ENCODE measurements around the gene SLC30A3.

Gene SLC30A3

DNA sequence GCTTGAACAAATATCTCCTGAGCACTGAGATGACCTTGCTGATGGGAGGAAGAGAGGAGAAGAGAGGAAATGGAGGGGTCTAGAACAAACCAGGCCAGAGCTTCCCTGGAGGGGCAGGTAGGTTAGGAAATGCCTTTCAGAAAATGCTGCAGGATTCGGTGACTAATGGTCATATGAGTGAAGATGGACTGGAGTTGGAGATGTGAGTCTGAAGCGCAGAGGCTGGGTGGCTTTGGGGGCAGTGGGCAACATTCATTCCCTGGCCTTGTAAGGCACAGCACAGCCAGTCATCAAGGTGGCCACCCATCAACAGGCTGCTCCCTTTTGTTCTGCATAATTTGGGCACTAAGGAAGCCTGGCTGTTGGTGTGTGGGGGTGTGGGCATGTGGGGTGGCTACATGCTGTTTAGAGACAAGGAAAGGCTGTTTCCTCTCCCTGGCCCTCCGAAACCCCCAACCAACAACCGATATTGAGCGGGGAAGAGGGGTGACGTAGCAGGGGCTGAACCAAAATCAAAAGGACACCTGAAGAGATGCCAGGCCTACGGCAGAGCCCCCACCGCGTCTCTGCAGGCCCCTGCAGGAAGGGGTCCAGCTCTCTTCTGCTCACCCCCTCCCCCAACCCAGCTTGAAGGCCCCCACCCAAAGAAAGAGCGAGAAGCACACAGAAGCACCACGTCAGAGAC lies 1.5 kb downstream of the SLC30A3 start:
- TF ChIP-seq, protein P1, sequence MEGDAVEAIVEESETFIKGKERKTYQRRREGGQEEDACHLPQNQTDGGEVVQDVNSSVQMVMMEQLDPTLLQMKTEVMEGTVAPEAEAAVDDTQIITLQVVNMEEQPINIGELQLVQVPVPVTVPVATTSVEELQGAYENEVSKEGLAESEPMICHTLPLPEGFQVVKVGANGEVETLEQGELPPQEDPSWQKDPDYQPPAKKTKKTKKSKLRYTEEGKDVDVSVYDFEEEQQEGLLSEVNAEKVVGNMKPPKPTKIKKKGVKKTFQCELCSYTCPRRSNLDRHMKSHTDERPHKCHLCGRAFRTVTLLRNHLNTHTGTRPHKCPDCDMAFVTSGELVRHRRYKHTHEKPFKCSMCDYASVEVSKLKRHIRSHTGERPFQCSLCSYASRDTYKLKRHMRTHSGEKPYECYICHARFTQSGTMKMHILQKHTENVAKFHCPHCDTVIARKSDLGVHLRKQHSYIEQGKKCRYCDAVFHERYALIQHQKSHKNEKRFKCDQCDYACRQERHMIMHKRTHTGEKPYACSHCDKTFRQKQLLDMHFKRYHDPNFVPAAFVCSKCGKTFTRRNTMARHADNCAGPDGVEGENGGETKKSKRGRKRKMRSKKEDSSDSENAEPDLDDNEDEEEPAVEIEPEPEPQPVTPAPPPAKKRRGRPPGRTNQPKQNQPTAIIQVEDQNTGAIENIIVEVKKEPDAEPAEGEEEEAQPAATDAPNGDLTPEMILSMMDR (conservative IDR thresholded peaks at IDR 0.05; ENCODE audit: control insufficient read depth, insufficient read depth, low read depth, low read length) = no peak
- H3K4me3 ChIP-seq (ENCODE audit: control insufficient read depth, low read depth, low read length) = no peak overlapping the region
- DNase-seq (ENCODE audit: low read depth) = no peak

DNA sequence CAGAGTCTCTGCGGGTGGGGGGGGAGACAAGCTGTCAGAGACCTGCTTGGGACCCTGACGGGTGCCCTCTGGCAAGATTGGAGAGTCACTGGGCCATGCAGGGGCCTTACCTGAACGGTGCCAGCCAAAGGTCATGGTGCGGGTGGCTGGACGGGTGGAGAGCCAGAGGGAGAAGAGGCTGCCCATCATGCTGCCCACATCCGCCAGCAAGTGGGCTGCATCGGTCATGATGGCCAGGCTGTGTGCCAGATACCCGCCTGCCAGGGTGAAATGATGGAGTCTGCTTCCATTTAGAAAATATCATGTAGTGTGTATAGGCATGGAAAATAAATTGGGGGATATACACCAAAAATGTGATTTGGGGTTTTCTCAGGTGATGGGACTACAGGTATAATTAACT lies 4.8 kb downstream of the SLC30A3 start:
- TF ChIP-seq, protein P1 (conservative IDR thresholded peaks at IDR 0.05; ENCODE audit: control insufficient read depth, insufficient read depth, low read depth, low read length) = no peak
- H3K4me3 ChIP-seq (ENCODE audit: control insufficient read depth, low read depth, low read length) = no peak overlapping the region
- no peak for DNase-seq (ENCODE audit: low read depth)

DNA sequence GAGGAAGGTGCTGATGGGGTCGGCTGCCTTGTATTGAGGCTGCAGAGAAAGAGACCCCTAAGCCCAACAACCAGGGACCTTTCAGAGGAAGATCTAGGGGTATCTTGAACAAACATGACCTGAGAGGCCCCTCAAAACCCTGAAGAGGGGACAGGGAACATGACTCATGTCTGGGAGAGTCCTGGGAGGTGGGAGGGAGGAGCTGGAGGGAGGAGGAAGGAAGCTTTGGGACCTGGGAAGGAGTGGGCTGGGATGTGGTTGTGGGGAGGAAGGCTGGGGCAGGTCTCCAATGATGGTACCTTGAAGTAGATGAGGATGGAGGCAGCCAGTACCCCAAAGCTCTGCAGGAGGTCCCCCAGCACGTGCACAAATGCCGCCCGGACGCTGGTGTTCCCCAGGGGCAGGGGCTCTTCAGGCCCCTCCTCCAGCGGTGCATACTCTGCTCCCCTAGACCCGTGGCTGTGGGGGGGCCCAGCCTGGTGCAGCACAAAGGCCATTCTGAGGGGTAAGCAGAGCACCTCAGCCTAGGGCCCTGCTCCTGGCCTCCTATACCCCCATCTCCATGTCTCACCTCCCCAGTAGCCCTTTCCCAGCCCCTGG lies 5.9 kb downstream of the SLC30A3 start:
- no peak for DNase-seq (ENCODE audit: low read depth)
- H3K4me3 ChIP-seq (ENCODE audit: control insufficient read depth, low read depth, low read length) = no peak overlapping the region
- TF ChIP-seq, protein P1 (conservative IDR thresholded peaks at IDR 0.05; ENCODE audit: control insufficient read depth, insufficient read depth, low read depth, low read length) = no peak

DNA sequence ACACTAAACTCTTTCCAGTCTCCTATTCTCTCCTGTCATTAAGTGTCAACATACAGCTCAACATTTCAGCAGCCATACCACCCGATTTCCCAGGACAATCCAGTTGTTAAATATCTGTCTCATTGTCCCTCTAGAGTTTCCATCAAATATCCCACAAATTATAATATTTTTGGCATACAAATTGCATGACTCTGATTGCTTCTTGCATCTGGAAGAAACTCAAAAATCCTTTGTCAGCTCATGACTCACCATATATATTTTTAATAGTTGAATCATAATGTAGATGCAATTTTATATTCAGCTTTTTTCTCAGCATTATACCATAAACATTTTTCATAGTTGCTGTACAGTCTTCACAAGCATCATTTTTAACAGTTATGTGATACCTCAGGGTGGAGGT lies 7.2 kb downstream of the SLC30A3 start:
- H3K4me3 ChIP-seq (ENCODE audit: control insufficient read depth, low read depth, low read length) = no peak overlapping the region
- DNase-seq (ENCODE audit: low read depth) = peak; percentile 55
- TF ChIP-seq, protein P1 (conservative IDR thresholded peaks at IDR 0.05; ENCODE audit: control insufficient read depth, insufficient read depth, low read depth, low read length) = no peak

DNA sequence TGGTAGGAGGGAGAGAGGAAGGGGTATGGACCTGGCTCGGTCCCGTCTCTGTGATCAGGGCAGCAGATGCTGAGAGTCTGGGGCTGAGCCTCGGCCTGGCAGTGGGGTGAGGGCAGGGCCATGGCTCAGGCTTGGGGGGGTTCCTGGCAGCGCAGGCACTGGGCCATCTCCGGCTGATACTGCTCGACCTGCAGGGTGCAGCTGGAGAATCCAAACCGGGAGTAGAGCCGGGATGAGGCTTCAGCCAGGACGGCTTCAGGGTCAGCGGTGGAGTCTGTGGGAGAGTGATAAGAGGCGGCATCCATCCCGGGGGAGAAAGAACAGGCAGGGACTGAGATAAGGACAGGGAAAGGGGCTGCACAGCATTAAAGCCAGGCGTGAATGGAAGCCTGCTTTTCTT lies 7.7 kb downstream of the SLC30A3 start:
- TF ChIP-seq, protein P1 (conservative IDR thresholded peaks at IDR 0.05; ENCODE audit: control insufficient read depth, insufficient read depth, low read depth, low read length) = no peak
- DNase-seq (ENCODE audit: low read depth) = no peak
- no peak overlapping the region for H3K4me3 ChIP-seq (ENCODE audit: control insufficient read depth, low read depth, low read length)

DNA sequence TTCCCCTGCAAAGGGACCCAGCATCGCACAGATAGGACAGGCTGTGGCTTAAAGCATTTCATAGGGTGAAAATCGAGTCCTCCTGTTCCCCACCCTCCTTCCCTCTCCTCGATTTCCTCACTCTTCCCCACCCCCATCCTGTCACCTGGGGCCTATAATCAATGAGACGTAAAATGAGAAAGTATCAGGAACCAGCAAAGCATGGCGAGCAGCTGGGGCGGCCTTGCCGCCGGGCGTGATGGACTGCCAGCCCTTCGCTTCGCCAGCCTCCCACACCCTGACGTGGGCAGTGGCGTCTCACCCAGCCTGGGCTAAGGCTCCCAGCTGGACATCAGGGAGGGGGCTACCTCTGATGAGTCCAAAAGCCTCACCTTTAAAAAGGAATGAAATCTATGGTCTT lies 11.1 kb downstream of the SLC30A3 start:
- DNase-seq (ENCODE audit: low read depth) = no peak
- TF ChIP-seq, protein P1 (conservative IDR thresholded peaks at IDR 0.05; ENCODE audit: control insufficient read depth, insufficient read depth, low read depth, low read length) = no peak
- H3K4me3 ChIP-seq (ENCODE audit: control insufficient read depth, low read depth, low read length) = no peak overlapping the region
